H9 (cell line): ENCODE measurements around the gene MT3. TPM values are rescaled to one million over a fixed set of nuclear protein-coding genes. Genes with fewer than 3 reads are reported as not detected.

Source experiments
- DNase-seq: peaks from one replicate; pipeline ENCODE4 v3.0.0-alpha.2; 2017
- H2AFZ ChIP-seq: one replicate; pipeline ENCODE4 v1.6.1; 2013; ENCODE audit warnings: mild to moderate bottlenecking, low read length, control low read depth, moderate library complexity
- H2AK5ac ChIP-seq: 2 replicates; pipeline ENCODE4 v1.6.1; 2013; ENCODE audit warnings: low read length, control low read depth, mixed read lengths; ENCODE audit not compliant: insufficient read length
- H2BK120ac ChIP-seq: one replicate; pipeline ENCODE4 v1.6.1; 2013; ENCODE audit warnings: low read depth, mild to moderate bottlenecking, low read length, control low read depth, inconsistent platforms; ENCODE audit not compliant: poor library complexity, severe bottlenecking
- H2BK12ac ChIP-seq: 2 replicates; pipeline ENCODE4 v1.6.1; 2013; ENCODE audit warnings: low read length, control low read depth, mixed read lengths, low read depth; ENCODE audit not compliant: insufficient read length
- H2BK15ac ChIP-seq: 2 replicates; pipeline ENCODE4 v1.6.1; 2013; ENCODE audit warnings: low read depth, low read length, control low read depth
- H2BK20ac ChIP-seq: one replicate; pipeline ENCODE4 v1.6.1; 2013; ENCODE audit warnings: low read depth, mild to moderate bottlenecking, low read length, control low read depth, inconsistent platforms; ENCODE audit not compliant: poor library complexity, severe bottlenecking
- H2BK5ac ChIP-seq: 2 replicates; pipeline ENCODE4 v1.6.1; 2013; ENCODE audit warnings: low read length, control low read depth, mixed read lengths; ENCODE audit not compliant: insufficient read length
- H3K14ac ChIP-seq: 2 replicates; pipeline ENCODE4 v1.6.1; 2013; ENCODE audit warnings: low read length, control low read depth; ENCODE audit not compliant: insufficient read depth
- H3K18ac ChIP-seq: 2 replicates; pipeline ENCODE4 v1.6.1; 2013; ENCODE audit warnings: low read depth, mild to moderate bottlenecking, mixed read lengths, low read length, control low read depth; ENCODE audit not compliant: insufficient read length
- H3K23ac ChIP-seq: 2 replicates; pipeline ENCODE4 v1.6.1; 2013; ENCODE audit warnings: low read length, control low read depth, mixed read lengths, low read depth; ENCODE audit not compliant: insufficient read length
- H3K23me2 ChIP-seq: 2 replicates; pipeline ENCODE4 v1.6.1; 2013; ENCODE audit warnings: low read depth, mild to moderate bottlenecking, mixed read lengths, low read length, control low read depth; ENCODE audit not compliant: insufficient read length, poor library complexity, severe bottlenecking
- H3K27ac ChIP-seq: 2 replicates; pipeline ENCODE4 v1.5.1; 2013; ENCODE audit warnings: low read length, control low read depth, mixed read lengths, low read depth; ENCODE audit not compliant: insufficient read length
- H3K27me3 ChIP-seq: 2 replicates; pipeline ENCODE4 v1.6.1; 2013; ENCODE audit warnings: low read length, control low read depth, inconsistent platforms; ENCODE audit not compliant: insufficient read depth
- H3K4ac ChIP-seq: 2 replicates; pipeline ENCODE4 v1.6.1; 2013; ENCODE audit warnings: low read depth, mild to moderate bottlenecking, control low read depth, inconsistent platforms, low read length, moderate library complexity
- H3K4me1 ChIP-seq: 2 replicates; pipeline ENCODE4 v1.6.1; 2013; ENCODE audit warnings: low read length, control low read depth, inconsistent platforms; ENCODE audit not compliant: insufficient read depth
- H3K4me2 ChIP-seq: 2 replicates; pipeline ENCODE4 v1.6.1; 2013; ENCODE audit warnings: low read length, control low read depth, mixed read lengths; ENCODE audit not compliant: insufficient read length, insufficient read depth
- H3K56ac ChIP-seq: 2 replicates; pipeline ENCODE4 v1.6.1; 2013; ENCODE audit warnings: low read depth, mild to moderate bottlenecking, mixed read lengths, low read length, control low read depth; ENCODE audit not compliant: insufficient read length
- H3K79me1 ChIP-seq: 2 replicates; pipeline ENCODE4 v1.6.1; 2013; ENCODE audit warnings: low read depth, mild to moderate bottlenecking, moderate library complexity, low read length, control low read depth, inconsistent platforms; ENCODE audit not compliant: insufficient read depth, poor library complexity, severe bottlenecking
- H3K79me2 ChIP-seq: 2 replicates; pipeline ENCODE4 v1.6.1; 2013; ENCODE audit warnings: low read length, control low read depth, inconsistent platforms; ENCODE audit not compliant: insufficient read depth
- H3K9ac ChIP-seq: 2 replicates; pipeline ENCODE4 v1.6.1; 2013; ENCODE audit warnings: low read length, control low read depth, mixed read lengths; ENCODE audit not compliant: insufficient read length; ENCODE audit errors: extremely low read depth
- H3K9me3 ChIP-seq: one replicate; pipeline ENCODE4 v1.6.1; 2013; ENCODE audit warnings: low read depth, low read length, inconsistent platforms; ENCODE audit not compliant: control insufficient read depth
- H3T11ph ChIP-seq: one replicate; pipeline ENCODE4 v1.6.1; 2013; ENCODE audit warnings: mild to moderate bottlenecking, low read length, control low read depth, inconsistent platforms
- H4K20me1 ChIP-seq: one replicate; pipeline ENCODE4 v1.6.1; 2013; ENCODE audit not compliant: control insufficient read depth, insufficient read length, insufficient read depth
- H4K5ac ChIP-seq: 2 replicates; pipeline ENCODE4 v1.6.1; 2013; ENCODE audit warnings: low read depth, mild to moderate bottlenecking, mixed read lengths, low read length, control low read depth; ENCODE audit not compliant: insufficient read length
- H4K8ac ChIP-seq: replicated peaks from 2 replicates; pipeline ENCODE4 v1.6.1; 2013; ENCODE audit warnings: low read length, control low read depth, mixed read lengths, low read depth; ENCODE audit not compliant: insufficient read length
- H4K91ac ChIP-seq: 2 replicates; pipeline ENCODE4 v1.6.1; 2013; ENCODE audit warnings: low read depth, mild to moderate bottlenecking, moderate library complexity, mixed read lengths, low read length, control low read depth; ENCODE audit not compliant: insufficient read length
- H3K27ac Mint-ChIP-seq, 3 experiments: 2 replicates in 2 of 3; 3 replicates in 1 of 3; pipeline ENCODE4 v1.8.0; 2020 to 2021; ENCODE audit warnings: mixed read lengths in 3 of 3, mild to moderate bottlenecking in 1 of 3, moderate library complexity in 1 of 3
- H3K27me3 Mint-ChIP-seq: 2 replicates; pipeline ENCODE4 v1.8.0; 2021; ENCODE audit warnings: low read depth, mild to moderate bottlenecking, moderate library complexity, mixed read lengths
- H3K36me3 Mint-ChIP-seq, 3 experiments: 2 replicates in 2 of 3; 3 replicates in 1 of 3; pipeline ENCODE4 v1.8.0; 2020 to 2021; ENCODE audit warnings: low read depth in 3 of 3, mixed read lengths in 3 of 3; ENCODE audit not compliant: insufficient read depth in 1 of 3
- H3K4me1 Mint-ChIP-seq, 2 experiments: 2 replicates each; pipeline ENCODE4 v1.8.0; 2020; ENCODE audit warnings: mixed read lengths in 2 of 2
- H3K4me3 Mint-ChIP-seq, 2 experiments: 2 replicates in 1 of 2; 3 replicates in 1 of 2; pipeline ENCODE4 v1.8.0; 2020 to 2021; ENCODE audit warnings: mild to moderate bottlenecking in 2 of 2, mixed read lengths in 2 of 2, moderate library complexity in 1 of 2
- H3K9me3 Mint-ChIP-seq, 2 experiments: 2 replicates in 1 of 2; 3 replicates in 1 of 2; pipeline ENCODE4 v1.8.0; 2020; ENCODE audit warnings: mild to moderate bottlenecking in 2 of 2, mixed read lengths in 2 of 2, moderate library complexity in 1 of 2
- WGBS: extraction: QIAGEN DNeasy Blood & Tissue Kit; methylation state at CpG from one replicate; pipeline ENCODE4 v1.1.7; 2013; ENCODE audit warnings: missing lambda C conversion rate, low lambda C conversion rate, mixed read lengths; ENCODE audit not compliant: insufficient read length; ENCODE audit errors: extremely low coverage; 5-methylcytosine and 5-hydroxymethylcytosine counted together
- total RNA-seq: library from RNA; stranded (reverse); gene quantifications from 2 replicates; pipeline ENCODE4 v1.2.1, GENCODE V29; 2021
- TF ChIP-seq, protein P1 (sequence below): fragments of 200-600 bp; sonication (generic); conservative IDR thresholded peaks from 3 replicates; pipeline ENCODE4 v1.8.0; 2021; ENCODE audit warnings: antibody characterized with exemption, mild to moderate bottlenecking

The MT3 gene
- total RNA-seq, 1 experiment from 2014 or later, result not detected

DNA sequence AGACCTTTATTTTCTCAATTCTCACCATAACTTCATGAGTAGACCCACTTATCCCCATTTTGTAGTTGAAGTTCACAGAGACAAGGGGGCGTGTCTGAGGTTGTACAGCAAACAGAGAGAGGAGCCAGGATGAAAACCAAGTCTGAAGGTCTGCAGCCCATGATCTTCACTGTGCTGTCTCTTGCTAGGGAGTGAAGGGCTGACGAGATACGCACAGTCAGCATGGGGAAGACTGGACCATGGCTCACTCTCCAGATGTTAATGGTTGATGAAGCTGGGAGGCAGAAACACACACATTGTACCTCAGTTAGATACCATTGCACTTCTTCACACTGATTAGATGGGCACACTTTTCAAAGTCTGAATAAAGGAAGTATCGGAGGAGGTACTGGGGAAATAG, 30.2 kb upstream of the MT3 start:
- TF ChIP-seq, protein P1, sequence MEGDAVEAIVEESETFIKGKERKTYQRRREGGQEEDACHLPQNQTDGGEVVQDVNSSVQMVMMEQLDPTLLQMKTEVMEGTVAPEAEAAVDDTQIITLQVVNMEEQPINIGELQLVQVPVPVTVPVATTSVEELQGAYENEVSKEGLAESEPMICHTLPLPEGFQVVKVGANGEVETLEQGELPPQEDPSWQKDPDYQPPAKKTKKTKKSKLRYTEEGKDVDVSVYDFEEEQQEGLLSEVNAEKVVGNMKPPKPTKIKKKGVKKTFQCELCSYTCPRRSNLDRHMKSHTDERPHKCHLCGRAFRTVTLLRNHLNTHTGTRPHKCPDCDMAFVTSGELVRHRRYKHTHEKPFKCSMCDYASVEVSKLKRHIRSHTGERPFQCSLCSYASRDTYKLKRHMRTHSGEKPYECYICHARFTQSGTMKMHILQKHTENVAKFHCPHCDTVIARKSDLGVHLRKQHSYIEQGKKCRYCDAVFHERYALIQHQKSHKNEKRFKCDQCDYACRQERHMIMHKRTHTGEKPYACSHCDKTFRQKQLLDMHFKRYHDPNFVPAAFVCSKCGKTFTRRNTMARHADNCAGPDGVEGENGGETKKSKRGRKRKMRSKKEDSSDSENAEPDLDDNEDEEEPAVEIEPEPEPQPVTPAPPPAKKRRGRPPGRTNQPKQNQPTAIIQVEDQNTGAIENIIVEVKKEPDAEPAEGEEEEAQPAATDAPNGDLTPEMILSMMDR, result no peak
- no peaks in the 10 kb centered on the region for H4K20me1 ChIP-seq
- H3K79me2 ChIP-seq, result no peaks in the 10 kb centered on the region
- no peaks in the 10 kb centered on the region for H3K36me3 Mint-ChIP-seq
- H3K9me3 Mint-ChIP-seq, result no peaks in the 10 kb centered on the region
- H3K18ac ChIP-seq, result no peak overlapping the region
- no peak overlapping the region for H4K8ac ChIP-seq
- no peak overlapping the region for H4K91ac ChIP-seq
- H3K56ac ChIP-seq, result no peak overlapping the region
- H3T11ph ChIP-seq, result no peak overlapping the region
- WGBS, result no CpG with 5 or more reads among the region's 4 CpGs
- H3K14ac ChIP-seq, result no peak overlapping the region
- H3K23me2 ChIP-seq, result no peaks in the 10 kb centered on the region
- H2AK5ac ChIP-seq, result no peak overlapping the region
- H3K4me1 Mint-ChIP-seq, result peaks cover 0 to 3% of the 10 kb centered on the region in 2 experiments; a peak in 2 of 4 replicates
- no peak overlapping the region for H2BK5ac ChIP-seq
- H2BK120ac ChIP-seq, result no peak overlapping the region
- no peak overlapping the region for H3K4me3 Mint-ChIP-seq
- no peak overlapping the region for H3K23ac ChIP-seq
- H3K9me3 ChIP-seq, result no peaks in the 10 kb centered on the region
- H2BK12ac ChIP-seq, result no peak overlapping the region
- peaks cover 33% of the 10 kb centered on the region for H3K27me3 Mint-ChIP-seq
- no peak overlapping the region for H3K4me2 ChIP-seq
- H3K27ac ChIP-seq, result no peak overlapping the region
- H2BK15ac ChIP-seq, result no peak overlapping the region
- no peak overlapping the region for H2BK20ac ChIP-seq
- no peak overlapping the region for H2AFZ ChIP-seq
- H3K27me3 ChIP-seq, result no peaks in the 10 kb centered on the region
- DNase-seq, result no peak
- H3K4ac ChIP-seq, result no peak overlapping the region
- H4K5ac ChIP-seq, result no peak overlapping the region
- no peak overlapping the region; a peak in 1 of 7 replicates for H3K27ac Mint-ChIP-seq
- no peaks in the 10 kb centered on the region for H3K4me1 ChIP-seq
- H3K9ac ChIP-seq, result no peak overlapping the region
- H3K79me1 ChIP-seq, result no peaks in the 10 kb centered on the region
